ENCODE data around the gene TRIM66.

DNA sequence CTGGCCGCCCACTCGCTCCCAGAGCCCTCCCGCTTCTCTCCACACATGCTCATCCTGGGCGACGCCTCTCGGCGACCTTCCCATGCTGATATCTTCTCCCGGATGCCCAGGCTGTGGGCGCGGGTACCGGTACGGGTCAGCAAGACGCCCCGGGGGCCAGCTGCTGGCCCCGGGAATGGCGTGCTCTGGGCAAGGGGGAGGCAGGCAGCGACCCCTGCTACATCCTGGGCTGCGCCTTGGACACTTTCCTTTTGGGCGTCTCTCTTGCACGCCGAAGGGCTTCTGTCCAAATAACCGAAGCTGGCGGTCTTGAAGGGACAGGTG is 48.2 kb upstream of the TRIM66 start:
- TF ChIP-seq EZH2 (IDR thresholded peaks at IDR 0.05; ENCODE audit: low read length, missing control alignments), result no peak
- TF ChIP-seq, protein P1, sequence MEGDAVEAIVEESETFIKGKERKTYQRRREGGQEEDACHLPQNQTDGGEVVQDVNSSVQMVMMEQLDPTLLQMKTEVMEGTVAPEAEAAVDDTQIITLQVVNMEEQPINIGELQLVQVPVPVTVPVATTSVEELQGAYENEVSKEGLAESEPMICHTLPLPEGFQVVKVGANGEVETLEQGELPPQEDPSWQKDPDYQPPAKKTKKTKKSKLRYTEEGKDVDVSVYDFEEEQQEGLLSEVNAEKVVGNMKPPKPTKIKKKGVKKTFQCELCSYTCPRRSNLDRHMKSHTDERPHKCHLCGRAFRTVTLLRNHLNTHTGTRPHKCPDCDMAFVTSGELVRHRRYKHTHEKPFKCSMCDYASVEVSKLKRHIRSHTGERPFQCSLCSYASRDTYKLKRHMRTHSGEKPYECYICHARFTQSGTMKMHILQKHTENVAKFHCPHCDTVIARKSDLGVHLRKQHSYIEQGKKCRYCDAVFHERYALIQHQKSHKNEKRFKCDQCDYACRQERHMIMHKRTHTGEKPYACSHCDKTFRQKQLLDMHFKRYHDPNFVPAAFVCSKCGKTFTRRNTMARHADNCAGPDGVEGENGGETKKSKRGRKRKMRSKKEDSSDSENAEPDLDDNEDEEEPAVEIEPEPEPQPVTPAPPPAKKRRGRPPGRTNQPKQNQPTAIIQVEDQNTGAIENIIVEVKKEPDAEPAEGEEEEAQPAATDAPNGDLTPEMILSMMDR (conservative IDR thresholded peaks at IDR 0.05 in 1 of 2, IDR thresholded peaks at IDR 0.05 in 1 of 2; ENCODE audit: low read depth in 1 of 2, low read length in 2 of 2), result no peak

All from fibroblast of lung (primary cell).